Neutrophil (primary cell): ENCODE results near the gene WDR90.

Experiments used
- H3K27ac ChIP-seq: fragments of 200-600 bp; sonication (generic); 2 replicates; pipeline ENCODE4 v1.5.1; 2016; ENCODE audit warnings: mild to moderate bottlenecking, moderate library complexity
- H3K27me3 ChIP-seq: fragments of 200-600 bp; sonication (generic); 2 replicates; pipeline ENCODE4 v1.6.0; 2016; ENCODE audit warnings: mild to moderate bottlenecking
- H3K36me3 ChIP-seq: fragments of 200-600 bp; sonication (generic); 2 replicates; pipeline ENCODE4 v1.5.1; 2017
- H3K4me1 ChIP-seq, 2 experiments: fragments of 200-600 bp in 1 of 2; sonication (generic) in 1 of 2; 1 replicate in 1 of 2; 2 replicates in 1 of 2; pipeline versions ENCODE4 v1.5.1 to v1.6.1; 2013 to 2016; ENCODE audit warnings: low read depth in 1 of 2, low read length in 1 of 2, mild to moderate bottlenecking in 1 of 2, moderate library complexity in 1 of 2; ENCODE audit not compliant: control insufficient read depth in 1 of 2, insufficient read depth in 1 of 2
- H3K4me3 ChIP-seq, 2 experiments: fragments of 200-600 bp in 1 of 2; sonication (generic) in 1 of 2; 1 replicate in 1 of 2; 2 replicates in 1 of 2; pipeline ENCODE4 v1.5.1; 2013 to 2016; ENCODE audit warnings: low read depth in 1 of 2, low read length in 1 of 2, mild to moderate bottlenecking in 1 of 2, moderate library complexity in 1 of 2
- H3K9me3 ChIP-seq: fragments of 200-600 bp; sonication (generic); 2 replicates; pipeline ENCODE4 v1.5.1; 2016
- TF ChIP-seq, protein P1 (sequence below): fragments of 200-600 bp; sonication (generic); IDR thresholded peaks from 2 replicates; pipeline ENCODE4 v1.5.1; 2016; ENCODE audit warnings: antibody characterized with exemption

The WDR90 gene

GRCh38 chr16:658679-659571 lies 9.8 kb downstream of the WDR90 start:
- no peak overlapping the region for H3K27ac ChIP-seq
- no peak overlapping the region for H3K4me3 ChIP-seq
- H3K36me3 ChIP-seq = peaks cover 6% of the 10 kb centered on the region
- no peaks in the 10 kb centered on the region for H3K27me3 ChIP-seq
- TF ChIP-seq, protein P1, sequence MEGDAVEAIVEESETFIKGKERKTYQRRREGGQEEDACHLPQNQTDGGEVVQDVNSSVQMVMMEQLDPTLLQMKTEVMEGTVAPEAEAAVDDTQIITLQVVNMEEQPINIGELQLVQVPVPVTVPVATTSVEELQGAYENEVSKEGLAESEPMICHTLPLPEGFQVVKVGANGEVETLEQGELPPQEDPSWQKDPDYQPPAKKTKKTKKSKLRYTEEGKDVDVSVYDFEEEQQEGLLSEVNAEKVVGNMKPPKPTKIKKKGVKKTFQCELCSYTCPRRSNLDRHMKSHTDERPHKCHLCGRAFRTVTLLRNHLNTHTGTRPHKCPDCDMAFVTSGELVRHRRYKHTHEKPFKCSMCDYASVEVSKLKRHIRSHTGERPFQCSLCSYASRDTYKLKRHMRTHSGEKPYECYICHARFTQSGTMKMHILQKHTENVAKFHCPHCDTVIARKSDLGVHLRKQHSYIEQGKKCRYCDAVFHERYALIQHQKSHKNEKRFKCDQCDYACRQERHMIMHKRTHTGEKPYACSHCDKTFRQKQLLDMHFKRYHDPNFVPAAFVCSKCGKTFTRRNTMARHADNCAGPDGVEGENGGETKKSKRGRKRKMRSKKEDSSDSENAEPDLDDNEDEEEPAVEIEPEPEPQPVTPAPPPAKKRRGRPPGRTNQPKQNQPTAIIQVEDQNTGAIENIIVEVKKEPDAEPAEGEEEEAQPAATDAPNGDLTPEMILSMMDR = no peak
- no peaks in the 10 kb centered on the region for H3K9me3 ChIP-seq
- H3K4me1 ChIP-seq = peaks cover 9 to 13% of the 10 kb centered on the region in 2 experiments

- Histone ChIP-seq H3K27ac (no peak overlapping the region), H3K36me3 (peaks cover 6% of the 10 kb centered on the region), H3K4me3 (no peak overlapping the region), H3K4me1 (peaks cover 9 to 13% of the 10 kb centered on the region in 2 experiments), H3K27me3 (no peaks in the 10 kb centered on the region), H3K9me3 (no peaks in the 10 kb centered on the region)
- TF ChIP-seq, protein P1 = no peak
Observed at GRCh38 chr16:659618-660017, 10.5 kb downstream of the WDR90 start.

DNA sequence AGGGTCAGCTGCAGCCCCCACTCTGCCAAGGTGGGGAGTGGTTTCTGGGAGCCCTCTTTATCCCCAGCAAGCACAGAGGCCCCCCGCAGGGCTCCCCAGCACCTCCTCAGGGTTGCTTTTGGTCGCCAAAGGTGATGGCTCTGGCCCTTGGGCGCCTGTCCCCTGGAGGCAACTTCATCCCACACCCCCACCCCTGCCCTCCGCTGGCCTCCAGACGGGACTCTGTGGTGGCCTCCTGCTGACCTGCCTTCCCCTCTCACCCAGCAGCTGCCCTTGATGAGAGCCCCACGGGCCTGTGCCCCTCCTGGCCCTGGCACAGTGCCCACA lies 10.9 kb downstream of the WDR90 start:
- Histone ChIP-seq H3K4me3 (peak overlapping the region in 1 of 2 experiments; percentile 45), H3K9me3 (no peaks in the 10 kb centered on the region), H3K27ac (peak overlapping the region; percentile 44), H3K36me3 (peaks cover 6% of the 10 kb centered on the region), H3K27me3 (no peaks in the 10 kb centered on the region), H3K4me1 (peaks cover 9 to 13% of the 10 kb centered on the region in 2 experiments)
- TF ChIP-seq, protein P1 = no peak

- TF ChIP-seq, protein P1 = peak; percentile 72
- Histone ChIP-seq H3K36me3 (peaks cover 4% of the 10 kb centered on the region), H3K27ac (peak overlapping the region; percentile 44), H3K9me3 (no peaks in the 10 kb centered on the region), H3K4me3 (peak overlapping the region; percentile 31 to 45), H3K27me3 (no peaks in the 10 kb centered on the region), H3K4me1 (peaks cover 9 to 13% of the 10 kb centered on the region in 2 experiments)
Observed at GRCh38 chr16:660459-661183, 11.5 kb downstream of the WDR90 start.

DNA sequence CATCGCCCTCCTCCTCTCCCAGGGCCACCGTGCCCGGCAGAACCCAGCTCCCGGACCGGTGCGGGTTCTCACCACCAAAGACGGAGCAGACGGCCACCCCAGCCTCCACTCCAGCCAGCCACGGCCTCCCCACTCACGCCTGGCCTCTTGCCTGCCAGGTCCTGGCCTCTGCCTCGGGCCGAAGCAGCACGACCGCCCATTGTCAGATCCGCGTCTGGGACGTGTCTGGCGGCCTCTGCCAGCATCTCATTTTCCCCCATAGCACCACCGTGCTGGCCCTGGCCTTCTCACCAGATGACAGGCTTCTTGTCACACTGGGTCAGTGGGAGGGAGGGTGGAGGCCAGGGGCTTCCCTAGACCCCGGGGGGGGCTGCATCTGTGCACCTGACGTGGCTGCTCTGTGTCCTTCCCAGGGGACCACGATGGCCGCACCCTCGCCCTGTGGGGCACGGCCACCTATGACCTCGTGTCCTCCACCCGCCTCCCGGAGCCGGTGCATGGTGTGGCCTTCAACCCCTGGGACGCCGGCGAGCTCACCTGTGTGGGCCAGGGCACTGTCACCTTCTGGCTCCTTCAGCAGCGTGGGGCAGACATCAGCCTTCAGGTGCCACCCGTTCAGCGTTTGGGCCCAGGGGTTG lies 12.1 kb downstream of the WDR90 start:
- TF ChIP-seq, protein P1 = no peak
- H3K27ac ChIP-seq = peak overlapping the region; percentile 4
- H3K4me1 ChIP-seq = peaks cover 9 to 13% of the 10 kb centered on the region in 2 experiments
- H3K4me3 ChIP-seq = no peak overlapping the region
- H3K27me3 ChIP-seq = no peaks in the 10 kb centered on the region
- H3K9me3 ChIP-seq = no peaks in the 10 kb centered on the region
- H3K36me3 ChIP-seq = no peaks in the 10 kb centered on the region
